ENCODE measurements around the gene DNAH1.

DNA sequence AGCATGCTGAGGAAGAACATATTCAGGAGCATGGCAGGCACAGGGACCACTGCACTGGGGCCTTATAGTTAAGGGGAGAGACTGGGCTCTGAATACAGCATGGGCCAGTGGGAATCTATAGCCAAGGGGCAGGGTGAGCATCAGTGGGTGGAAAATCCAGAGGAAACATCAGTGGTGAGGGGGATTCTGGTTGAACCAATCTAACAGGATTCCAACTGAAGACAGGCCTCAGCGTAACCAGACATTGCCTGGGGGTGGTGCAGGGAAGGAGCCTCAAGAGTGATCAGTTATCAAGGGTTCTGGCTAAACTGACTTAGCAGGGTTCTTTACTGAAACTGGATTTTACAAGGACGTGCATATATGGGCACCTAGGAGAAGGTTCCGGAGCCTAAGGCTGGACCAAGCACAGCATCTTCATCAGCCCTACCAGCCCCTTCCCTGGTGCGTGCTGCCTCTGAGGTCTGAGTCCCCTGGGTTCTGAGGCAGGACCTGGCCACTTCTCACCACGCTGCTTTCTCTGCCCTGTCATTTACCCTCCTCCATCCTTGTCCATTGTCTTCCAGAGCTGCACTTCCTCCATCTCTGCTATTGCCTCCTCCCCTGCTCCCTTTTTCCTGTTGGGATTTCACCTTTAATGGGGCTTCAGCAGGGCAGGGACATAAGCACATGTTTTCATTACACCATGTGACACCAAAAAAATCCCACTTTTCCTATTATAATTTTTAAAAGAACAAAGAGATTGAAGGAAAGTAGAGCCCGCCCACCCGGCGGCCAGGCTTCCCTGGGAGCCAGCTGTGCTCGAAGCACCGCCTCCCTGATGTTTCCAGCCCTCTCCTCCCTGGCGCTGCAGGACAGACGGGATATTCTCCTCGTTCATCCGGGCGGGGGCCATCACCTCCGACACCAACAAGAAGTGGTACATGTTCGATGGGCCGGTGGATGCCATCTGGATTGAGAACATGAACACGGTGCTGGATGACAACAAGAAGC lies 52.1 kb downstream of the DNAH1 start:
- no peak for TF ChIP-seq RAD21 (IDR thresholded peaks at IDR 0.05; ENCODE audit: low read depth)
- no peak for TF ChIP-seq EZH2 (IDR thresholded peaks at IDR 0.05)
- no peak for TF ChIP-seq POLR2A (IDR thresholded peaks at IDR 0.05; ENCODE audit: borderline replicate concordance, extremely low read depth, insufficient read depth, insufficient read length)
- TF ChIP-seq FOSL1 (IDR thresholded peaks at IDR 0.05; ENCODE audit: low read depth): no peak
- TF ChIP-seq JUND (IDR thresholded peaks at IDR 0.05): no peak
- no peak for TF ChIP-seq EZH2phosphoT487 (IDR thresholded peaks at IDR 0.05; ENCODE audit: borderline replicate concordance)
- no peak for TF ChIP-seq POLR2AphosphoS5 (IDR thresholded peaks at IDR 0.05; ENCODE audit: low read depth, low read length)
- TF ChIP-seq, protein P1, sequence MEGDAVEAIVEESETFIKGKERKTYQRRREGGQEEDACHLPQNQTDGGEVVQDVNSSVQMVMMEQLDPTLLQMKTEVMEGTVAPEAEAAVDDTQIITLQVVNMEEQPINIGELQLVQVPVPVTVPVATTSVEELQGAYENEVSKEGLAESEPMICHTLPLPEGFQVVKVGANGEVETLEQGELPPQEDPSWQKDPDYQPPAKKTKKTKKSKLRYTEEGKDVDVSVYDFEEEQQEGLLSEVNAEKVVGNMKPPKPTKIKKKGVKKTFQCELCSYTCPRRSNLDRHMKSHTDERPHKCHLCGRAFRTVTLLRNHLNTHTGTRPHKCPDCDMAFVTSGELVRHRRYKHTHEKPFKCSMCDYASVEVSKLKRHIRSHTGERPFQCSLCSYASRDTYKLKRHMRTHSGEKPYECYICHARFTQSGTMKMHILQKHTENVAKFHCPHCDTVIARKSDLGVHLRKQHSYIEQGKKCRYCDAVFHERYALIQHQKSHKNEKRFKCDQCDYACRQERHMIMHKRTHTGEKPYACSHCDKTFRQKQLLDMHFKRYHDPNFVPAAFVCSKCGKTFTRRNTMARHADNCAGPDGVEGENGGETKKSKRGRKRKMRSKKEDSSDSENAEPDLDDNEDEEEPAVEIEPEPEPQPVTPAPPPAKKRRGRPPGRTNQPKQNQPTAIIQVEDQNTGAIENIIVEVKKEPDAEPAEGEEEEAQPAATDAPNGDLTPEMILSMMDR (IDR thresholded peaks at IDR 0.05 in 2 of 3, conservative IDR thresholded peaks at IDR 0.05 in 1 of 3; ENCODE audit: borderline replicate concordance in 1 of 3, insufficient read depth in 1 of 3, low read depth in 2 of 3, low read length in 2 of 3): no peak
- TF ChIP-seq TCF7L2 (IDR thresholded peaks at IDR 0.05; ENCODE audit: borderline replicate concordance, extremely low read depth, insufficient read depth, insufficient read length): no peak
- no peak for TF ChIP-seq REST (IDR thresholded peaks at IDR 0.05; ENCODE audit: low read depth)
- TF ChIP-seq SIN3A (IDR thresholded peaks at IDR 0.05; ENCODE audit: low read depth): no peak
